ENCODE data around the gene RBKS.
A peak's percentile ranks its signal among the peaks of the same experiment; 100 is the strongest.
"Not testable (repeated sequence)": the region's sequence is repeated elsewhere in the genome, so short reads cannot be mapped to it uniquely, and the experiment has no call there.

Gene RBKS

DNA sequence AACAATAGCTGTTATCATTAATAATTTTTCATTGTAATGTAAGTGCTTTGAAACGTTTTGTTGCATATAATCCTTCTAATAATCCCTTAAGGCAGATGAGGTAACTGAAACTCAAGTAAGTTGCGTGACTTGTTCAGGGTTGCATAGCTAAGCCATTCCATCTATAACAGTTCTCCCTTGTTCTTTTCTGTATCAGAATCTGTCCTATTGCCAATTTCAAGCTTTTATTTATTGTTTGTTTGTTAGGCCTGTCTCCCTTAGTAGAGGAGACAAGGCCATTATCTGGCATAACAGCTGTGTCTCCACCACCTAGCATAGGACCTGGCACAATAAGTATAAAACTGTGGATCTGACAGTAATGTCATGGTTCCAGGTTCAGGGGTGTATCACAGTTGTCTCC is 19.7 kb upstream of the RBKS start:
- Histone ChIP-seq H3K27ac (no peak overlapping the region), H3K4me3 (no peak overlapping the region)

- H3K4me3 ChIP-seq = no peak overlapping the region
- H3K27ac ChIP-seq = no peak overlapping the region
These were observed 17.4 kb upstream of the RBKS start for GRCh38 chr2:27907547-27907946.

GRCh38 chr2:27906074-27906473 is 15.9 kb upstream of the RBKS start:
- H3K27ac ChIP-seq = no peak overlapping the region
- no peak overlapping the region for H3K4me3 ChIP-seq

DNA sequence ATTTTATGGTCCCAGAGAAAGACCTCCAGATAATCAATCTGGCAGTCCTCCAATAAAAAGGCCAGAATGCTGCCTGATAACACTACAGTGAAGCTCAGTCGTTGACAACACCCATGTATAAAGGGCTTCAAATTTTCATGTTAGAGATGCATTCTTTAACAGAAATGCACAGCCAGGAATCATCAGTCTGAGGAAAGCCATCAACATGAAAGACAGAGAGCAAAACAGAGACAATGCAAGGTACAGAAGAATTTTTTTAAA is 14.1 kb upstream of the RBKS start:
- Histone ChIP-seq H3K4me3 (no peak overlapping the region), H3K27ac (no peak overlapping the region)

DNA sequence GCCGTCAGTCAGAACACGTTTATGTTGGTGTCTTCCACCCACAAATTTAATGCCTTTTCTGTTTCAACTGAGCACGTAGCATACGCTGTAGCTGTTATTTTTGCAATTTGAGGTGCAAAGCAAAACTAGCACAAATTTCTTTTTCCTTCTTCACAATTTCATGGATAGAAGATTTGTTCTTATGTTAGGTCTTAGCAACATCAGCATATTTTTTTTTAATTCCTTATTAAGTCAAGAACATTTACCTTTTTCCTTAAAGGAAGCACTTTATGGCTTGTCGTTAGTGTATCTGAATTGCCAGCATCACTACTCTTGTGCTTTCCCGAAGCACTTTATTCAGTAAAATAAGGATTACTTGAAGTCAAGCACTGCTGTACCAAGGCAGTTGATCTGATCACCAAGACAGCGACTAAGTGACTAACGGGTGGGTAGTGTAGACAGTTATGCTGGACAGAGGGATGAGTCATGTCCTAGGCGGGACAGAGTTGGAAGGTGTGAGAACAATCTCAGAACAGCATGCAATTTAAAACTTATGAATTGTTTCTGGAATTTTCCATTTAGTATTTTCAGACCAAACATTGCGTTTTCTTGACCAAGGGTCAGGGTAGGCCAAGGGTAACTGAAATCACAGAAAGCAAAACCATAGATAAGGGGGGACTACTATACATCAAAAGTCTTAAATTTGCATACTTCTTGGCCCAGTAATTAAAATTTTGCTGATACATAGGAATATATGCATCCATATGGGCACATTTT is 13.6 kb upstream of the RBKS start:
- Histone ChIP-seq H3K4me3 (no peak overlapping the region), H3K27ac (no peak overlapping the region)

DNA sequence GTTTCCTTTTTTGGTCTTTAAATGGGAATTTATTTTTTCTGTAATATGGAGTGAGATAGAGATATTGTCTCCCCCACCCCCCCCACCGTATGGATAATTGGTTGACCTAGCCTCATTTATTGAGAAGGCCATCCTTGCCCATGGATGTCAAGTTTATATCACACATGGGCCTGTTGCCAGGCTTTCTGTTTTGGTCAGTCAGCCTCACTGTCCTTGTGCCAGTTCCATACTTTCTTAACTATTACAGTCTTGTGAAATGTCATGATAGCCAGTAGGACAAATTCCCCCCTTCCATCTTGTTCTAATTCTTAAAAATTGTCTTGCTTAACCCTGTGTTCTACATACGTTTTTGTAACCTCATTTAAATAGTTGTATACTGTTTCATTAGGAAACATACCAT is 12.8 kb upstream of the RBKS start:
- H3K27ac ChIP-seq = no peak overlapping the region

GRCh38 chr2:27902098-27902497 is 11.9 kb upstream of the RBKS start:
- Histone ChIP-seq H3K4me3 (no peak overlapping the region), H3K27ac (no peak overlapping the region)

More for the DNA sequence above, 12.8 kb upstream of the RBKS start:
- no peak overlapping the region for H3K4me3 ChIP-seq

DNA sequence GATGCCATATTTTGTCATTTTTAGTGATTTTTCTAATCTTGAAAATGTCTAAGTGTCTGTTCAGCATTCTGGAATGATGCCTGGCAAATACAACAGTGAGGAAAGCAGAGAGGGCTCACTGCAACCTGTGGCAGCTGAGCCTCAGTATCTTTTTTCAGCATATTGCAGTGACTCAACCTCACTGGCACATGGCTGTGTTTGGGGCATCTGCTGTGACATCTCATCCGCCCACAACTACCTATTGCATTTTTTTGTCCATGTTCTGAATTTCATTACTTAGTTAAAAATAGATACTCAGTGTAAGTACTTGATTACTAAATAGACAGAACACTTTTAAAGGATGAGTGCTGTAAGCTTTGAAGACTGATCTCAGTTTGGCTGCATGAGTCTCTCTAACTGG is 11.0 kb upstream of the RBKS start:
- H3K4me3 ChIP-seq = no peak overlapping the region
- peak overlapping the region in 1 of 21 experiments; percentile 5 for H3K27ac ChIP-seq

DNA sequence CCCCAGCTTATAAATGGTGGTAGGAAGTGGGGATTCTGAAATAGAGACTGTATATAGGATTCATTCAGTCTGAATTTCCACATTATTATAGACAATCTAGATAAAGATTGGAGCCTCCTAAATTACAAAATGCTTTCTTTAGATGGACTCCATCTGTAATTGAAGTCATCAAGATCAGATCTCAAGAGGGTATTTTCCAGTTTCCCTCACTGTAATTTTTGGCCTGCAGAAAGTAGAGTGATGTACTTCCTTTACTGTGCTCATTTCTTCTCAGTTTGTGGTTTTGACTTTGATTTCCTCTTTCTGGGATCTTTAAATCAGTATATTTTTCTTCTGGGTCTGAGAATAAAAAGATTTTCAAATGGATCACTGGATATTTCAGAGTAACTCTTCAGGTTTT is 7.5 kb upstream of the RBKS start:
- H3K4me3 ChIP-seq = no peak overlapping the region
- H3K27ac ChIP-seq = peak overlapping the region in 7 of 21 experiments; percentile 7 to 71 (median 48)

- Histone ChIP-seq H3K4me3 (no peak overlapping the region), H3K27ac (peak overlapping the region in 3 of 21 experiments; percentile 94 to 99 (median 97))
These were observed 2.8 kb upstream of the RBKS start for GRCh38 chr2:27893006-27893405.

- Histone ChIP-seq H3K4me3 (no peak overlapping the region), H3K27ac (peak overlapping the region in 13 of 21 experiments; percentile 90 to 99 (median 96))
These were observed 1.5 kb upstream of the RBKS start for GRCh38 chr2:27891673-27892105.

DNA sequence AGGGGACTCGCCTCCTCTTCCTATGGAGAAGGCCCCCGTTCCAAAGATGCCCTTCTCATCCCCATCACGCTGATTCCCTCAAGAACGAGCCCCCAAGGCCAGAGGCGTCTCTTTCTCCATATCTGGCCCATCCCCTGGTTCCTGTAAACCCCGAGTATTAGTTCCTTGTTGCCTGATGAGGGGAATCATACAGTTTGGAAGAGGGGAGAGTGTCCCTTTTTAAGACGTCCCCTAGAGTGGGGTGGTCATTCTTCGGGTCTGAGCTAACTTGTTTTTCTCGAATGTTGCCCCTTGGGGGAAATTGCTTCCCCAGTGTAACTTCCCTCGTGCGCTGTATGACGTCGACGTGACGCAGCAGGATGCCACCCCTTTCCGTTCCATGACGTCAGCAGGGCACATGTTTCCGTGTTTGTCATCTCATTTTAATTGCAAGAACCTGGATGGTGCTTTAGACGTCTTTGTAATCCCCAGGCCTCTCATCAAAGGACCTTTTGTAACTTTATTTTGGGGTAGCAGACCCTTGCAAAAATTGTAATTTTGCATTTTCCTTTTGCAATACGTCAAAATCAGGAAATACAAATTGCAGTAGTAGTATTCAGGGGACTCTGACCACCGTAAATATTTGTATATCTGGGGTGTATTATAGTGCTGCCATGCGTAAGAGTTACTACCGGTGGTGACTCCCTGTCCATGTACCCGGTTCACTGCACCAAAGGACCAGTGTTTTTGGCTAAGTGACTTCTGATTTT is 911 bp upstream of the RBKS start:
- peak overlapping the region; percentile 54 to 79 (median 68) for H3K4me3 ChIP-seq
- peak overlapping the region; percentile 90 to 99 (median 97) for H3K27ac ChIP-seq

DNA sequence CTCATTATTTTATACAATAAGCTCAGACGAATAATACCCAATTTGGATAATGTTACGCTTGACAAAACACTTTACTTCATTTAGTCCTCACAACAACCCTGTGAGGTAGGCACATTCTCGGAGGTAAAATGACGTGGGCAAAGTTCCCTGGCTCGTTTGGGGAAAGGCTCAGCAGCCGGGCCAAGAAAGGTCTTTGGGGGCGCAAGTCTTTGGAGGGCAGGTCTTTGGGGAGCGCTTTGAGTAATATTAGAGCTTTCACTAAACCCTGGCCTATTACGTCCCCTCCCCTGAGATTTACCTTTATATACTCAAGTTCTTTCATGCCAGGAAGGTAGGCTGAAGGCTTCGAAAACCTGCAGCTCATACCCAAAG is 427 bp downstream of the RBKS start:
- H3K27ac ChIP-seq = peak overlapping the region; percentile 90 to 99 (median 97)
- H3K4me3 ChIP-seq = peak overlapping the region; percentile 54 to 79 (median 68)

DNA sequence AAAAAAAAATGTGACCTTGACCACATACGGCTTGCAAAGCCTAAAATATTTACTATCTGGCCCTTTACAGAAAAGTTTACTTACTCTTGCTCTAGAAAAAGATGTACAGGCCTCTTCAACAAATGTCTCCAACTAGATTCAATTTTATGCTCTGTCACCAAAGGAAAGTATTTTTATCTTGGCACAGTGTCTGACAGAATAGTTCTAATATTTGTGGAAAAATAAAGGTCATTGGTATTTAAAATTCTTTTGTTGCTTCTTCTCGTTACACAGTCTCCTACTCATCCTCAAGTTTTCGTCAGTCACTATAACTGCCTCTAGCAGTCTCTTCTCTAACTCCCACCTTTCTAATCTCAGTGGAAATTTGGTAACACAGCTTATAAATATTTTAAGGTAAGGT is 1.4 kb downstream of the RBKS start:
- H3K27ac ChIP-seq = peak overlapping the region in 13 of 21 experiments; percentile 0 to 99 (median 96)
- no peak overlapping the region for H3K4me3 ChIP-seq

DNA sequence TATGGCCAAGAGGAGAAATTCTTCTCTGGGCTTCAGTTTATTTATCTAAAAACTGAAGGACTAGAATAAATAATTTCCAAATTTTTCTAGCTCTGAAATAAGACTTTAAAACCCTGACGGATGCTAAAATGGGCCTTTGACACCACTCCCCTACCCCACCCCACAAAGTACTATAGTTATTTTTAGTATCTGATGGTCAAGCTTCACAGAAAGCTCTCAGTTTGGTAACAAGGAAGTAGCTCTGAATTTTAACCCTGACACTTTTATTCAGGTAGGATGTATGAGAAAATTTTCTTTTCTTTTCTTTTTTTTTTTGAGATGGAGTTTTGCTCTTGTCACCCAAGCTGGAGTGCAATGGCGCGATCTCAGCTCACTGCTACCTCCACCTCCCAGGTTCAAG is 2.4 kb downstream of the RBKS start:
- Histone ChIP-seq H3K4me3 (no peak overlapping the region), H3K27ac (peak overlapping the region in 6 of 21 experiments; percentile 47 to 97 (median 93))

DNA sequence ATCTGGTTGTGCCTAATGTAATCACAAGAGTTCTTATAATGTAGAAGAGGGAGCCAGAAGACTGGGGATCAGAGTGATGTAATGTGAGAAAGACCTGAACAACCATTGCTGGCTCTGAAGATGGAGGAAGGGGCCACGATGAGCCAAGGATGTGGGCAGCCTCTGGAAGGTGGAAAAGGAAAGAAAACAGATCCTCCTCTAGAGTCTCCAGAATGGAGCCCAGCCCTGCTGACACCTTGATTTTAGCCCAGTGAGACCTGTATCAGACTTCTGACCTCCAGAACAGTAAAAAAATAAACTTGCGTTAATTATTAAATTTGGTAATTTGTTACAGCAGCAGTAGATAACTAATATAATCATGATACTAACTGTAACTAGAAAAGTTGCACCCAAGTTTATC is 3.1 kb downstream of the RBKS start:
- no peak overlapping the region for H3K27ac ChIP-seq
- no peak overlapping the region for H3K4me3 ChIP-seq

DNA sequence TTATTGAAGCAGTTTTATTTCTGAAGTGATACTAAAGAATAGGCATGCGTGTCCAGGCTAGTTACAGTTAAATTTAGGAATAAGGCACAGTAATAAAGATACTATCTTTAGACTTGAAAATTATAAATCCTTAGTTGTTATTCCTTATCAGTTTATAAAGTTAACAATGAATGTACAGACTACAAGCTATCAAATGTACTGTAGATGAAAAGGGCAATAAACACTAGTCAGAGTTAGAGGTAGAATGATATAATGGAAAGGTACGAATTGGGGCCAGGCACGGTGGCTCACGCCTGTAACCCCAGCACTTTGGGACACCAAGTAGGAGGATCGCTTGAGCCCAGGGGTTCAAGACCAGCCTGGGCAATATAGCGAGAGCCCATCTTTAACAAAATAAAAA is 3.9 kb downstream of the RBKS start:
- peak overlapping the region in 2 of 21 experiments; percentile 14 to 20 for H3K27ac ChIP-seq
- no peak overlapping the region for H3K4me3 ChIP-seq

- Histone ChIP-seq H3K27ac (peak overlapping the region in 2 of 21 experiments; percentile 14 to 32), H3K4me3 (no peak overlapping the region)
These were observed 4.5 kb downstream of the RBKS start for GRCh38 chr2:27885661-27886060.

DNA sequence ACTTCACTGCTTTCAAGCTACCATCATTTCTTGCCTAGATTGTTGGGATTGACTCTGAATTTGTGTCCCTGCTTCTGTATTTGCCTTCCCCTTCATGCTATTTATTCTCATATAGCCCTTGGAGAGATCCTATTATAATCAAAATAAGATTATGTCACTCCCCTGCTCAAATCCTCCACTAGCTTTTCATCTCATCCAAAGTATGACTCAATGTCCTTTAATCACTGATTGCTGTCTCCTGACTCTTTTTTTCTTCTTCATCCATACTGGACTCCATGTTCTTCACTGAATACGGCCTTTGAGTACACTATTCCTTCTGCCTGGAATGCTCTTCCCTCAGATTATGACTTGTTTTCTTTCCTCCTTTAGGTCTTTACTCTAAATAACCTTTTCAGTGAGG is 5.0 kb downstream of the RBKS start:
- Histone ChIP-seq H3K4me3 (no peak overlapping the region), H3K27ac (peak overlapping the region in 3 of 21 experiments; percentile 14 to 34 (median 32))

DNA sequence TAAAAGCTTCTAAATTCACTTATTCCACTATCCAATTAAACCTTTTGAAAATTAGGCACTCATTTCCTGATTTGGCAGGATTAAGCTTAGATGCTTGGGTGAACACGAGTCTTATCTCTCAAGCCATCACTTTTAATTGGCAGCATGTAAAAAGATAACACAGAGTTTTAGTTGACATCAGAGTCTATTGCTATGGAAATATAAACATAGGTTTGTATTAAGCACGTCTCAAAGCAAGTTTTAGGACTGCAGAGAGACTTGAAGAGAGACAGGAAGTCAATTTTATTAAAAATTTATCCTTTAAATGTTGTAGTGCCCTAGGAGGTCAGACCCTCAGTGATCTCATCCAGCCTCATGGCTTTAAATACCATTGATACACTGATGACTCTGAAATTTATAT is 5.6 kb downstream of the RBKS start:
- Histone ChIP-seq H3K4me3 (no peak overlapping the region), H3K27ac (no peak overlapping the region)

DNA sequence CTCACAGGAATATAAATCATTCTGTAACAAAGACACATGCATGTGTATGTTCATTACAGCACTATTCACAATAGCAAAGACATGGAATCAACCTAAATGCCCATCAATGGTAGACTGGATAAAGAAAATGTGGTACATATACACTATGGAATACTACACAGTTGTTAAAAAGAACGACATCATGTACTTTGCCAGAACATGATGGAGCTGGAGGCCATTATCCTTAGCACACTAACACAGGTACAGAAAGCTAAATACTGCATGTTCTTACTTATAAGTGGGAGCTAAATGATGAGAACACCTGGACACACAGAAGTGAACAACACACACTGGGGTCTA is 7.6 kb downstream of the RBKS start:
- not testable (repeated sequence) for H3K4me3 ChIP-seq, H3K27ac ChIP-seq

All from skin epidermis (tissue), 12 donors.